A673 (cell line): ENCODE data around the gene EIF3I. TPM values are rescaled to one million over a fixed set of nuclear protein-coding genes. Genes with fewer than 3 reads are reported as not detected.
A peak's percentile ranks its signal among the peaks of the same experiment; 100 is the strongest.

Source experiments
- BruUV-seq: library from RNA; stranded (reverse); fragments of 400-500 nt; replicated peaks from 2 replicates; lab custom pipeline; 2021; lab: Mats Ljungman, UMichigan
- CTCF ChIA-PET: fragments of 300-600 bp; sonication (Branson Sonifier 250); formaldehyde crosslinking; loops from one replicate; lab custom pipeline; 2022; ENCODE audit warnings: antibody characterized with exemption; lab: Charles Lee
- POLR2A ChIA-PET: fragments of 300-600 bp; sonication (Branson Sonifier 250); formaldehyde crosslinking; loops from one replicate; lab custom pipeline; 2022; ENCODE audit warnings: antibody characterized with exemption; ENCODE audit not compliant: low non-redundant PET; lab: Charles Lee
- DNase-seq: peaks from one replicate; pipeline ENCODE4 v3.0.0-alpha.2; 2015; ENCODE audit warnings: low spot score
- H3K27ac ChIP-seq: fragments of 200-600 bp; sonication (generic); 2 replicates; pipeline ENCODE4 v1.5.1; 2016; ENCODE audit warnings: mixed run types, low read depth, mild to moderate bottlenecking, mixed read lengths, antibody characterized with exemption, low read length; ENCODE audit not compliant: poor library complexity, severe bottlenecking
- H3K27me3 ChIP-seq: fragments of 200-600 bp; sonication (generic); replicated peaks from 2 replicates; pipeline ENCODE4 v1.6.1; 2017; ENCODE audit warnings: mixed run types, low read depth, mild to moderate bottlenecking, mixed read lengths, antibody characterized with exemption, low read length; ENCODE audit not compliant: insufficient read depth, poor library complexity
- H3K36me3 ChIP-seq: fragments of 200-600 bp; sonication (generic); 2 replicates; pipeline ENCODE4 v1.6.1; 2016; ENCODE audit warnings: mixed run types, mild to moderate bottlenecking, mixed read lengths, antibody characterized with exemption, low read length; ENCODE audit not compliant: insufficient read depth, poor library complexity, severe bottlenecking
- H3K4me1 ChIP-seq: fragments of 200-600 bp; sonication (generic); 2 replicates; pipeline ENCODE4 v1.6.1; 2017; ENCODE audit warnings: mixed run types, mild to moderate bottlenecking, mixed read lengths, antibody characterized with exemption, low read length; ENCODE audit not compliant: insufficient read depth, poor library complexity, severe bottlenecking
- H3K4me3 ChIP-seq: fragments of 200-600 bp; sonication (generic); 2 replicates; pipeline ENCODE4 v1.5.1; 2016; ENCODE audit warnings: low read depth, mixed run types, mild to moderate bottlenecking, mixed read lengths, low read length; ENCODE audit not compliant: poor library complexity, severe bottlenecking
- H3K9me3 ChIP-seq: fragments of 200-600 bp; sonication (generic); 2 replicates; pipeline ENCODE4 v1.6.1; 2016; ENCODE audit warnings: mixed run types, low read depth, mild to moderate bottlenecking, mixed read lengths, antibody characterized with exemption, low read length; ENCODE audit not compliant: poor library complexity, severe bottlenecking
- CTCF ChIP-seq: fragments of 300-800, 200-600 bp; sonication (generic); conservative IDR thresholded peaks from 2 replicates; pipeline ENCODE4 v1.5.1; 2017; ENCODE audit warnings: low read depth, mild to moderate bottlenecking, antibody characterized with exemption, low read length, moderate library complexity, mixed read lengths
- EZH2 ChIP-seq: fragments of 200-600 bp; sonication (generic); IDR thresholded peaks from 2 replicates; pipeline ENCODE4 v1.6.1; 2017; ENCODE audit warnings: borderline replicate concordance, low read depth, mild to moderate bottlenecking, mixed read lengths, antibody characterized with exemption, low read length; ENCODE audit not compliant: poor library complexity, severe bottlenecking
- intact Hi-C: fragments of 100-400 bp; cut with micrococcal nuclease; formaldehyde crosslinking; loops from one replicate; pipeline ENCODE4 v1.10.0; 2022; ENCODE audit not compliant: unreplicated experiment
- total RNA-seq: library from RNA; stranded (reverse); gene quantifications from 2 replicates; pipeline ENCODE4 v1.2.3, GENCODE V29; 2021

The EIF3I gene
- total RNA-seq, 1 experiment from 2014 or later = 298 TPM

- intact Hi-C loops = loop anchor here (10.0 kb wide), 1 partner anchor 113 kb away; the partner anchor contains the start of gene MARCKSL1
- H3K27ac ChIP-seq = peak overlapping the region; percentile 89
- H3K27me3 ChIP-seq = no peaks in the 10 kb centered on the region
- CTCF ChIA-PET = interaction anchor here (0.7 kb wide), 1 partner anchor 193 kb away, joined by 4 read pairs; no protein-coding TSS in a partner anchor
- H3K4me1 ChIP-seq = peaks cover 17% of the 10 kb centered on the region
- peaks cover 24% of the 10 kb centered on the region for H3K36me3 ChIP-seq
- TF ChIP-seq CTCF = no peak
- no peak for TF ChIP-seq EZH2
- POLR2A ChIA-PET = no interaction called here
- BruUV-seq = TSS peak; percentile 36
- peak overlapping the region; percentile 85 for H3K4me3 ChIP-seq
- no peaks in the 10 kb centered on the region for H3K9me3 ChIP-seq
- DNase-seq = no peak
These were observed 627 bp upstream of the EIF3I start for GRCh38 chr1:32221581-32221979.

- intact Hi-C loops = loop anchor here (10.0 kb wide), 1 partner anchor 111 kb away; the partner anchor contains the start of gene MARCKSL1
- H3K9me3 ChIP-seq = no peaks in the 10 kb centered on the region
- no peaks in the 10 kb centered on the region for H3K27me3 ChIP-seq
- H3K36me3 ChIP-seq = peaks cover 43% of the 10 kb centered on the region
- H3K27ac ChIP-seq = no peak overlapping the region
- peaks cover 17% of the 10 kb centered on the region for H3K4me1 ChIP-seq
- no TSS peak for BruUV-seq
- ChIA-PET CTCF (no interaction called here), POLR2A (no interaction called here)
- H3K4me3 ChIP-seq = peak overlapping the region; percentile 85
- DNase-seq = no peak
- no peak for TF ChIP-seq CTCF
- TF ChIP-seq EZH2 = no peak
These were observed 1.5 kb downstream of the EIF3I start for GRCh38 chr1:32223683-32224082.

- intact Hi-C loops = loop anchor here (10.0 kb wide), 1 partner anchor 111 kb away; the partner anchor contains the start of gene MARCKSL1
- H3K27me3 ChIP-seq = no peaks in the 10 kb centered on the region
- no peak overlapping the region for H3K4me3 ChIP-seq
- ChIA-PET CTCF (no interaction called here), POLR2A (no interaction called here)
- BruUV-seq = no TSS peak
- TF ChIP-seq EZH2 (no peak), CTCF (no peak)
- no peak overlapping the region for H3K27ac ChIP-seq
- H3K9me3 ChIP-seq = no peaks in the 10 kb centered on the region
- peaks cover 49% of the 10 kb centered on the region for H3K36me3 ChIP-seq
- H3K4me1 ChIP-seq = peaks cover 17% of the 10 kb centered on the region
- DNase-seq = no peak
These were observed 2.1 kb downstream of the EIF3I start for GRCh38 chr1:32224285-32224684.
